Cardiac muscle cell (in vitro differentiated cells and primary cell): Measurements from ENCODE around the gene FGD4. TPM values are rescaled to one million over a fixed set of nuclear protein-coding genes. Genes with fewer than 3 reads are reported as not detected.

Experiments
- DNase-seq, 2 donors: peaks; one replicate each; pipeline versions ENCODE4 v3.0.0 to v3.0.0-alpha.2; 2010 to 2017; ENCODE audit warnings: low read depth in 1 of 2, low spot score in 1 of 2
- H3K27ac ChIP-seq: fragments of 200-600 bp; sonication (generic); 2 replicates; pipeline ENCODE4 v1.5.1; 2016
- H3K27me3 ChIP-seq: fragments of 200-600 bp; sonication (generic); 2 replicates; pipeline ENCODE4 v1.6.0; 2016; ENCODE audit warnings: control low read depth
- H3K36me3 ChIP-seq: fragments of 200-600 bp; sonication (generic); 2 replicates; pipeline ENCODE4 v1.5.1; 2016; ENCODE audit warnings: control low read depth
- H3K4me1 ChIP-seq: fragments of 200-600 bp; sonication (generic); 2 replicates; pipeline ENCODE4 v1.8.1; 2017; ENCODE audit warnings: low read depth, mild to moderate bottlenecking, mixed run types
- H3K4me3 ChIP-seq: fragments of 200-600 bp; sonication (generic); 2 replicates; pipeline ENCODE4 v1.5.1; 2016; ENCODE audit warnings: mild to moderate bottlenecking
- H3K9me3 ChIP-seq: fragments of 200-600 bp; sonication (generic); 2 replicates; pipeline ENCODE4 v1.5.1; 2017; ENCODE audit warnings: low read depth, mild to moderate bottlenecking, control low read depth
- CTCF ChIP-seq: IDR thresholded peaks from 2 replicates; pipeline ENCODE4 v1.5.1; 2012; ENCODE audit warnings: low read depth, mild to moderate bottlenecking, low read length
- polyA plus RNA-seq: library from polyadenylated mRNA; unstranded; fragments of >200 nt; fragmentation: Nextera tagmentation; extraction: Ambion mirVana; gene quantifications from 2 replicates; pipeline ENCODE4 v1.2.1, GENCODE V29; 2016
- total RNA-seq: library from RNA; depleted of rRNA; stranded (reverse); fragments of >200 nt; gene quantifications from 2 replicates; pipeline ENCODE4 v1.2.3, GENCODE V29; 2016

Gene FGD4
- total and polyA plus RNA-seq, 2 experiments from 2014 or later = 2.5 to 7.3 TPM

GRCh38 chr12:32478858-32479725, 79.7 kb downstream of the FGD4 start:
- peak overlapping the region; percentile 6 for H3K27ac ChIP-seq
- H3K9me3 ChIP-seq = no peaks in the 10 kb centered on the region
- TF ChIP-seq CTCF = no peak
- no peak for DNase-seq
- H3K27me3 ChIP-seq = no peaks in the 10 kb centered on the region
- H3K36me3 ChIP-seq = no peaks in the 10 kb centered on the region
- H3K4me1 ChIP-seq = peaks cover 15% of the 10 kb centered on the region
- H3K4me3 ChIP-seq = no peak overlapping the region

GRCh38 chr12:32482226-32482625, 82.9 kb downstream of the FGD4 start:
- H3K36me3 ChIP-seq = no peaks in the 10 kb centered on the region
- no peak overlapping the region for H3K4me3 ChIP-seq
- H3K27ac ChIP-seq = no peak overlapping the region
- no peak for TF ChIP-seq CTCF
- H3K9me3 ChIP-seq = no peaks in the 10 kb centered on the region
- peak in 1 of 2 donors; percentile 46 for DNase-seq
- no peaks in the 10 kb centered on the region for H3K27me3 ChIP-seq
- peaks cover 15% of the 10 kb centered on the region for H3K4me1 ChIP-seq

- Histone ChIP-seq H3K4me3 (no peak overlapping the region), H3K9me3 (no peaks in the 10 kb centered on the region), H3K27me3 (no peaks in the 10 kb centered on the region), H3K4me1 (peaks cover 15% of the 10 kb centered on the region), H3K36me3 (no peaks in the 10 kb centered on the region), H3K27ac (no peak overlapping the region)
- no peak for DNase-seq
- TF ChIP-seq CTCF = no peak
Measured at GRCh38 chr12:32483499-32483898, 84.1 kb downstream of the FGD4 start.

- H3K27ac ChIP-seq = no peak overlapping the region
- TF ChIP-seq CTCF = no peak
- H3K4me3 ChIP-seq = no peak overlapping the region
- DNase-seq = no peak
- H3K27me3 ChIP-seq = no peaks in the 10 kb centered on the region
- no peaks in the 10 kb centered on the region for H3K9me3 ChIP-seq
- H3K4me1 ChIP-seq = peaks cover 15% of the 10 kb centered on the region
- no peaks in the 10 kb centered on the region for H3K36me3 ChIP-seq
Measured at GRCh38 chr12:32483993-32484392, 84.6 kb downstream of the FGD4 start.

GRCh38 chr12:32486158-32486557, 86.8 kb downstream of the FGD4 start:
- Histone ChIP-seq H3K4me1 (peaks cover 15% of the 10 kb centered on the region), H3K36me3 (no peaks in the 10 kb centered on the region), H3K9me3 (no peaks in the 10 kb centered on the region), H3K27ac (no peak overlapping the region), H3K27me3 (no peaks in the 10 kb centered on the region), H3K4me3 (no peak overlapping the region)
- no peak for DNase-seq
- TF ChIP-seq CTCF = no peak
